ENCODE measurements around the gene ABCA4. TPM values are rescaled to one million over a fixed set of nuclear protein-coding genes. Genes with fewer than 3 reads are reported as not detected.

ABCA4 gene
- polyA plus RNA-seq, 1 experiment: 0.25 TPM

- ChIA-PET POLR2A (interaction anchor here (0.7 kb wide), 1 partner anchor 44 kb away, joined by 4 read pairs; no protein-coding TSS in a partner anchor), CTCF (interaction anchor here (0.8 to 1.0 kb wide), 2 partner anchors 21 to 52 kb away, joined by 3 read pairs; no protein-coding TSS in a partner anchor)
- no peak for DNase-seq (ENCODE audit: low read depth)
- no peak for TF ChIP-seq CTCF (IDR thresholded peaks at IDR 0.05; ENCODE audit: insufficient read depth, low read depth, low read length)
- no peak overlapping the region for H3K4me3 ChIP-seq (ENCODE audit: low read depth, low read length)
- H3K36me3 ChIP-seq (ENCODE audit: control insufficient read depth, insufficient read depth, low read length): no peaks in the 10 kb centered on the region
- H3K27me3 ChIP-seq (ENCODE audit: control insufficient read depth, insufficient read depth, low read length): no peaks in the 10 kb centered on the region
Observed at GRCh38 chr1:94122201-94122970, 1.4 kb upstream of the ABCA4 start.

- no peak for TF ChIP-seq CTCF (IDR thresholded peaks at IDR 0.05; ENCODE audit: insufficient read depth, low read depth, low read length)
Observed at GRCh38 chr1:94121411-94121821, 468 bp upstream of the ABCA4 start.

GRCh38 chr1:94120570-94120901 is 412 bp downstream of the ABCA4 start:
- POLR2A ChIA-PET: no interaction called here
- no peak for DNase-seq (ENCODE audit: low read depth)
- no peak for TF ChIP-seq CTCF (IDR thresholded peaks at IDR 0.05; ENCODE audit: insufficient read depth, low read depth, low read length)
- H3K27me3 ChIP-seq (ENCODE audit: control insufficient read depth, insufficient read depth, low read length): no peaks in the 10 kb centered on the region
- CTCF ChIA-PET: interaction anchor here (1.0 kb wide), 1 partner anchor 58 kb away, joined by 3 read pairs; no protein-coding TSS in a partner anchor
- H3K4me3 ChIP-seq (ENCODE audit: low read depth, low read length): no peak overlapping the region
- no peaks in the 10 kb centered on the region for H3K36me3 ChIP-seq (ENCODE audit: control insufficient read depth, insufficient read depth, low read length)

More at GRCh38 chr1:94121411-94121821, 468 bp upstream of the ABCA4 start:
- Histone ChIP-seq H3K36me3 (ENCODE audit: control insufficient read depth, insufficient read depth, low read length) (no peaks in the 10 kb centered on the region), H3K4me3 (ENCODE audit: low read depth, low read length) (no peak overlapping the region), H3K27me3 (ENCODE audit: control insufficient read depth, insufficient read depth, low read length) (no peaks in the 10 kb centered on the region)
- no peak for DNase-seq (ENCODE audit: low read depth)
- CTCF ChIA-PET: interaction anchor here (0.7 to 1.1 kb wide), 2 partner anchors 58 to 214 kb away, joined by 3 read pairs; no protein-coding TSS in a partner anchor
- POLR2A ChIA-PET: no interaction called here

- DNase-seq (ENCODE audit: low read depth): no peak
- CTCF ChIA-PET: interaction anchor here (0.8 to 1.7 kb wide), 4 partner anchors 24 to 216 kb away, joined by 3 to 6 read pairs (median 4); no protein-coding TSS in a partner anchor
- Histone ChIP-seq H3K36me3 (ENCODE audit: control insufficient read depth, insufficient read depth, low read length) (no peaks in the 10 kb centered on the region), H3K27me3 (ENCODE audit: control insufficient read depth, insufficient read depth, low read length) (no peaks in the 10 kb centered on the region), H3K4me3 (ENCODE audit: low read depth, low read length) (no peak overlapping the region)
- POLR2A ChIA-PET: interaction anchor here (0.6 kb wide), 1 partner anchor 36 kb away, joined by 3 read pairs; no protein-coding TSS in a partner anchor
- no peak for TF ChIP-seq CTCF (IDR thresholded peaks at IDR 0.05; ENCODE audit: insufficient read depth, low read depth, low read length)
Observed at GRCh38 chr1:94119796-94120569, 965 bp downstream of the ABCA4 start.

GRCh38 chr1:94119306-94119705 is 1.6 kb downstream of the ABCA4 start:
- no peaks in the 10 kb centered on the region for H3K27me3 ChIP-seq (ENCODE audit: control insufficient read depth, insufficient read depth, low read length)
- no peak for DNase-seq (ENCODE audit: low read depth)
- POLR2A ChIA-PET: interaction anchor here (0.6 kb wide), 1 partner anchor 37 kb away, joined by 3 read pairs; no protein-coding TSS in a partner anchor
- TF ChIP-seq CTCF (IDR thresholded peaks at IDR 0.05; ENCODE audit: insufficient read depth, low read depth, low read length): 0 out of 2 replicates have a peak, but pooled peaks have one; percentile 8
- no peak overlapping the region for H3K4me3 ChIP-seq (ENCODE audit: low read depth, low read length)
- H3K36me3 ChIP-seq (ENCODE audit: control insufficient read depth, insufficient read depth, low read length): no peaks in the 10 kb centered on the region
- CTCF ChIA-PET: interaction anchor here (0.8 to 1.7 kb wide), 3 partner anchors 24 to 217 kb away, joined by 4 to 6 read pairs (median 4); no protein-coding TSS in a partner anchor
